ENCODE data around the gene PLXNB2. TPM values are rescaled to one million over a fixed set of nuclear protein-coding genes. Genes with fewer than 3 reads are reported as not detected.

Gene PLXNB2
- total and polyA plus RNA-seq, 2 of the 4 experiments (the other 2 are of a cell fraction): 73.1 to 202 TPM

DNA sequence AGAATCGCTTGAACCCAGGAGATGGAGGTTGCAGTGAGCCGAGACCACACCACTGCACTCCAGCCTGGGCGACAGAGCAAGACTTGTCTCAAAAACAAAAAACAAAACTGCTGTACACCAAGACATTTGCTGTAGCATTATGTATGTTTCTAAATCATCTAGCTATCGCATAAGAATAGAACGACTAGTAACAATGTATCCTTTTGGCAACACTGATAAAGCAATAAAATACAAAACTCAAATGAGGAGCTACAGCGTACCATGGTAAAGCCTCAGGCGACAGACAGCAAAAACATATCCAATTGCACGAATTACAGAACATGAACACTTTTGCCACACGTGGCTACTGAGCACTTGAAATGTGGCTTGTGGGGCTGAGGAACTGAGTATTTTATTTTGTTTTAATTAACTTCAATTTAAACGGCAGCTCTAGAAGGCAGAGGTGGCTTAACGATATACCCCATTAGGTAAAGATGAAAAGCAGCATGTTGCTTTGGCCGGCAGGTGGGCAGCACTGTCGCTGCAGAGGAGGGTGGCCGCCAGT, 65.0 kb downstream of the PLXNB2 start:
- Histone ChIP-seq H2BK20ac (ENCODE audit: low read depth, low read length) (no peak overlapping the region), H3K9me1 (ENCODE audit: insufficient read depth, low read length) (no peaks in the 10 kb centered on the region), H2AK9ac (replicated peaks; ENCODE audit: low read depth, low read length, poor library complexity) (peak overlapping the region; percentile 88), H4K5ac (ENCODE audit: low read depth, low read length) (no peak overlapping the region), H3K18ac (ENCODE audit: low read depth, low read length) (no peak overlapping the region), H2AFZ (replicated peaks; ENCODE audit: low read length, poor library complexity) (no peak overlapping the region), H3K4me2 (ENCODE audit: low read depth, low read length) (peak overlapping the region; percentile 83), H3K79me1 (ENCODE audit: low read depth in 1 of 2, low read length in 2 of 2) (peaks cover 15 to 66% of the 10 kb centered on the region in 2 experiments), H3K4ac (ENCODE audit: low read depth, low read length) (no peak overlapping the region), H2BK15ac (ENCODE audit: low read depth, low read length) (no peak overlapping the region), H3K14ac (replicated peaks; ENCODE audit: low read depth, low read length) (no peak overlapping the region), H2BK120ac (ENCODE audit: low read depth, low read length) (no peak overlapping the region), H3K4me3 (ENCODE audit: insufficient read depth, low read depth, low read length) (peak overlapping the region; percentile 31), H4K20me1 (ENCODE audit: insufficient read depth, low read length) (peaks cover 41% of the 10 kb centered on the region), H3K56ac (ENCODE audit: extremely low read depth, insufficient read depth, low read length) (no peak overlapping the region), H3K27me3 (ENCODE audit: control insufficient read depth, insufficient read depth, low read length) (no peaks in the 10 kb centered on the region), H4K8ac (ENCODE audit: low read depth in 2 of 2, low read length in 2 of 2) (no peak overlapping the region), H2BK5ac (ENCODE audit: low read depth, low read length, poor library complexity, severe bottlenecking) (no peak overlapping the region), H3K9ac (ENCODE audit: low read depth, low read length) (0 out of 2 replicates have a peak overlapping the region, but pooled peaks have one; percentile 36), H3K23ac (ENCODE audit: low read depth, low read length) (no peak overlapping the region), H2AK5ac (ENCODE audit: low read depth, low read length) (0 out of 2 replicates have a peak overlapping the region, but pooled peaks have one; percentile 9), H3K4me1 (ENCODE audit: control insufficient read depth, insufficient read depth, low read length) (peaks cover 5% of the 10 kb centered on the region), H3K9me3 (ENCODE audit: control insufficient read depth, insufficient read depth, low read length) (no peaks in the 10 kb centered on the region), H4K91ac (ENCODE audit: insufficient read depth, low read depth, low read length) (no peak overlapping the region), H3K36me3 (ENCODE audit: control insufficient read depth, insufficient read depth, low read length) (peaks cover 25% of the 10 kb centered on the region), H3K27ac (ENCODE audit: insufficient read depth, low read length) (no peak overlapping the region)
- POLR2A ChIA-PET (ENCODE audit: unreplicated experiment): no interaction called here
- DNase-seq (no peak), ATAC-seq (ENCODE audit: low read depth) (no peak)
- dilution Hi-C loops (cut with HindIII; ENCODE audit: low sequenced_read_pairs, unreplicated experiment) (no loop called here), in situ Hi-C loops (cut with MboI; ENCODE audit: low sequenced_read_pairs) (no loop called here), intact Hi-C loops (cut with micrococcal nuclease) (loop anchor here (2.0 kb wide), 1 partner anchor 256 kb away; no protein-coding TSS in a partner anchor)
- TF ChIP-seq, protein P1, sequence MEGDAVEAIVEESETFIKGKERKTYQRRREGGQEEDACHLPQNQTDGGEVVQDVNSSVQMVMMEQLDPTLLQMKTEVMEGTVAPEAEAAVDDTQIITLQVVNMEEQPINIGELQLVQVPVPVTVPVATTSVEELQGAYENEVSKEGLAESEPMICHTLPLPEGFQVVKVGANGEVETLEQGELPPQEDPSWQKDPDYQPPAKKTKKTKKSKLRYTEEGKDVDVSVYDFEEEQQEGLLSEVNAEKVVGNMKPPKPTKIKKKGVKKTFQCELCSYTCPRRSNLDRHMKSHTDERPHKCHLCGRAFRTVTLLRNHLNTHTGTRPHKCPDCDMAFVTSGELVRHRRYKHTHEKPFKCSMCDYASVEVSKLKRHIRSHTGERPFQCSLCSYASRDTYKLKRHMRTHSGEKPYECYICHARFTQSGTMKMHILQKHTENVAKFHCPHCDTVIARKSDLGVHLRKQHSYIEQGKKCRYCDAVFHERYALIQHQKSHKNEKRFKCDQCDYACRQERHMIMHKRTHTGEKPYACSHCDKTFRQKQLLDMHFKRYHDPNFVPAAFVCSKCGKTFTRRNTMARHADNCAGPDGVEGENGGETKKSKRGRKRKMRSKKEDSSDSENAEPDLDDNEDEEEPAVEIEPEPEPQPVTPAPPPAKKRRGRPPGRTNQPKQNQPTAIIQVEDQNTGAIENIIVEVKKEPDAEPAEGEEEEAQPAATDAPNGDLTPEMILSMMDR (conservative IDR thresholded peaks at IDR 0.05; ENCODE audit: low read depth, low read length): no peak
- TF ChIP-seq SMC3 (IDR thresholded peaks at IDR 0.05; ENCODE audit: low read depth, low read length) (no peak), NFE2L2 (IDR thresholded peaks at IDR 0.05; ENCODE audit: low read depth, low read length) (no peak), MAFK (IDR thresholded peaks at IDR 0.05; ENCODE audit: low read depth, low read length) (no peak), MXI1 (IDR thresholded peaks at IDR 0.05; ENCODE audit: borderline replicate concordance, low read depth, low read length) (no peak; the same call in 1 of the 2 replicates), FOS (IDR thresholded peaks at IDR 0.05; ENCODE audit: low read depth, low read length) (no peak)
- WGBS, 2 experiments (ENCODE audit: extremely low coverage in 2 of 2, insufficient read length in 1 of 2): no CpG with 5 or more reads among the region's 14 CpGs
- no TSS peak for BruUV-seq (replicated peaks)
- CTCF ChIA-PET: interaction anchor here (0.6 to 0.7 kb wide), 2 partner anchors 17 to 208 kb away, joined by 3 to 4 read pairs; no protein-coding TSS in a partner anchor
